Cardiac muscle cell (in vitro differentiated cells and primary cell): Measurements from ENCODE around the gene TRIM66. TPM values are rescaled to one million over a fixed set of nuclear protein-coding genes. Genes with fewer than 3 reads are reported as not detected.

Experiments used
- DNase-seq, 2 donors: peaks; one replicate each; pipeline versions ENCODE4 v3.0.0 to v3.0.0-alpha.2; 2010 to 2017; ENCODE audit warnings: low read depth in 1 of 2, low spot score in 1 of 2
- H3K27ac ChIP-seq: fragments of 200-600 bp; sonication (generic); 2 replicates; pipeline ENCODE4 v1.5.1; 2016
- H3K27me3 ChIP-seq: fragments of 200-600 bp; sonication (generic); 2 replicates; pipeline ENCODE4 v1.6.0; 2016; ENCODE audit warnings: control low read depth
- H3K36me3 ChIP-seq: fragments of 200-600 bp; sonication (generic); 2 replicates; pipeline ENCODE4 v1.5.1; 2016; ENCODE audit warnings: control low read depth
- H3K4me1 ChIP-seq: fragments of 200-600 bp; sonication (generic); 2 replicates; pipeline ENCODE4 v1.8.1; 2017; ENCODE audit warnings: low read depth, mild to moderate bottlenecking, mixed run types
- H3K4me3 ChIP-seq: fragments of 200-600 bp; sonication (generic); 2 replicates; pipeline ENCODE4 v1.5.1; 2016; ENCODE audit warnings: mild to moderate bottlenecking
- H3K9me3 ChIP-seq: fragments of 200-600 bp; sonication (generic); 2 replicates; pipeline ENCODE4 v1.5.1; 2017; ENCODE audit warnings: low read depth, mild to moderate bottlenecking, control low read depth
- CTCF ChIP-seq: IDR thresholded peaks from 2 replicates; pipeline ENCODE4 v1.5.1; 2012; ENCODE audit warnings: low read depth, mild to moderate bottlenecking, low read length
- polyA plus RNA-seq: library from polyadenylated mRNA; unstranded; fragments of >200 nt; fragmentation: Nextera tagmentation; extraction: Ambion mirVana; gene quantifications from 2 replicates; pipeline ENCODE4 v1.2.1, GENCODE V29; 2016
- total RNA-seq: library from RNA; depleted of rRNA; stranded (reverse); fragments of >200 nt; gene quantifications from 2 replicates; pipeline ENCODE4 v1.2.3, GENCODE V29; 2016

Gene TRIM66
- total and polyA plus RNA-seq, 2 experiments from 2014 or later, result 3.9 to 10.9 TPM

DNA sequence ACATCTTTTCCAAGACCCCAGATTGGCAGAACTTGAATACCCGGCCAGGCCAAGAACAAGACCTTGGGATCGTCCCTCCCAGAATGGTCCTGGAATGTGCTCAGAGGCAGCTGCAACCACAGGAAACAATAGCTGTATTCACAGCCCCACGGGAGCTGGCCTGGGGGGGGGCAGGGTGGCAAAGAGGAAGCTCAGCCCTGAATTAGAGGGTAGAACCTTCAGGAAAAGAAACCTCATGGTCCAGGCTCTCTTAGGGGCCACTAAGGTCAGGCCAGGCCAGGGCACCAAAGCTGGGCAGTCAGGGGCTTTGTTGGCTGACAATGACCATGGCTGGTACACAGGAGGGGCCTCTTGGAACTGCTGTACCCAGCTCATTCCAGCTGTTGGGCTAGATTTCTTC is 17.4 kb upstream of the TRIM66 start:
- no peak overlapping the region for H3K4me3 ChIP-seq
- peak in 1 of 2 donors; percentile 87 for DNase-seq
- H3K27ac ChIP-seq, result no peak overlapping the region
- H3K4me1 ChIP-seq, result no peaks in the 10 kb centered on the region
- peaks cover 29% of the 10 kb centered on the region for H3K36me3 ChIP-seq
- no peaks in the 10 kb centered on the region for H3K27me3 ChIP-seq
- no peak for TF ChIP-seq CTCF
- no peaks in the 10 kb centered on the region for H3K9me3 ChIP-seq

- H3K27me3 ChIP-seq, result no peaks in the 10 kb centered on the region
- H3K36me3 ChIP-seq, result peaks cover 34% of the 10 kb centered on the region
- H3K4me1 ChIP-seq, result no peaks in the 10 kb centered on the region
- no peaks in the 10 kb centered on the region for H3K9me3 ChIP-seq
- DNase-seq, result no peak
- H3K27ac ChIP-seq, result no peak overlapping the region
- no peak overlapping the region for H3K4me3 ChIP-seq
- no peak for TF ChIP-seq CTCF
Observed at GRCh38 chr11:8698917-8699441, 16.5 kb upstream of the TRIM66 start.

- H3K27ac ChIP-seq, result no peak overlapping the region
- no peak for TF ChIP-seq CTCF
- no peaks in the 10 kb centered on the region for H3K27me3 ChIP-seq
- no peak for DNase-seq
- no peaks in the 10 kb centered on the region for H3K4me1 ChIP-seq
- no peak overlapping the region for H3K4me3 ChIP-seq
- H3K9me3 ChIP-seq, result no peaks in the 10 kb centered on the region
- peaks cover 34% of the 10 kb centered on the region for H3K36me3 ChIP-seq
Observed at GRCh38 chr11:8698379-8698851, 15.9 kb upstream of the TRIM66 start.

DNA sequence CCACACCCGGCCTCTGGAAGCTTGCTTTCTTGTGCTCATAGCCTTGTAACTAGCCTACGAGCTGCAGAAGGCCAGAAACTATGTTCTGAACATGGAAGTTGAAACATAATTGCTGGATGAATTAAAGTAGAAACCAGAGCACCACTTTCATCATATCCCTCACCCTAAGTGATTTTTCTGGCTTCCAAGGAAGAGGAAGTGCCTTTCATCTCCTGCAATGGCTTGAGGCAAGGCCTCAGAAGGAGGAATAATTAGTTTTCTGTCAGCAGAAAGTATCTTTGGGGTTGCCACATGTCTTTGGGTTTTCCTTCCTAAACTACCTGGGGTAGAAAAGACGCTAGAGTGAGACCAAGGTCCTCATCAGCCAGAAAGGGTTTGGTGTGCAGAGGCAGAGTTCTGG is 14.6 kb upstream of the TRIM66 start:
- Histone ChIP-seq H3K27ac (no peak overlapping the region), H3K4me1 (no peaks in the 10 kb centered on the region), H3K4me3 (no peak overlapping the region), H3K27me3 (no peaks in the 10 kb centered on the region), H3K36me3 (peaks cover 41% of the 10 kb centered on the region), H3K9me3 (no peaks in the 10 kb centered on the region)
- TF ChIP-seq CTCF, result no peak
- no peak for DNase-seq

GRCh38 chr11:8694137-8694536 is 11.7 kb upstream of the TRIM66 start:
- no peaks in the 10 kb centered on the region for H3K4me1 ChIP-seq
- DNase-seq, result no peak
- H3K9me3 ChIP-seq, result no peaks in the 10 kb centered on the region
- H3K27me3 ChIP-seq, result no peaks in the 10 kb centered on the region
- TF ChIP-seq CTCF, result no peak
- H3K27ac ChIP-seq, result no peak overlapping the region
- peaks cover 43% of the 10 kb centered on the region for H3K36me3 ChIP-seq
- no peak overlapping the region for H3K4me3 ChIP-seq

GRCh38 chr11:8693555-8693954 is 11.1 kb upstream of the TRIM66 start:
- no peak overlapping the region for H3K27ac ChIP-seq
- no peaks in the 10 kb centered on the region for H3K9me3 ChIP-seq
- peaks cover 43% of the 10 kb centered on the region for H3K36me3 ChIP-seq
- H3K4me3 ChIP-seq, result no peak overlapping the region
- no peaks in the 10 kb centered on the region for H3K27me3 ChIP-seq
- no peak for TF ChIP-seq CTCF
- no peak for DNase-seq
- no peaks in the 10 kb centered on the region for H3K4me1 ChIP-seq
